NCI-H345 treated with DMSO at 0.1 percent for 48 hours (cell line): ENCODE data around the gene TRIM74.
A peak's percentile ranks its signal among the peaks of the same experiment; 100 is the strongest.
"Not testable (repeated sequence)": the region's sequence is repeated elsewhere in the genome, so short reads cannot be mapped to it uniquely, and the experiment has no call there.

Experiments
- DNase-seq: peaks from one replicate; lab custom pipeline; 2025; ENCODE audit not compliant: unreplicated experiment; lab: John Stamatoyannopoulos, UW

TRIM74 gene

DNA sequence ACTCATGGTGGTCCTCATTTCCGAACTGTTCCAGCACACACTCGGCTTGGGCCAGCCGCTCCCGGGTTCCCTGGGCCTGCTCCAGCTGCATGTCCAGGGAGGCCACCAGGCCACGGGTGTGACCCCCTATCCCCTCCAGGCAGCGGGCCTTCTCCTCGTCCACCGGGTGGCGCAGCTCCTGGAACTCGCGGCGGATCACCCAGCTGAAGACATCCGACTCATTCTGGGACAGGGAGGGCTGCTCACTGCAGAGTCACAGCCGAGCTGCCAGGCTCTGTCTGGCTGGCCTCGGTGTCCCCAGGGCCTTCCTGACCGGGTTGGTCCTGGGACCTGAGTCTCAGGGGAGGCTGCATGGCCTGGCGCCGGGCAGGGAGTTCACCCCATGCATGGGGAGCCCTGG, 9.2 kb downstream of the TRIM74 start:
- not testable (repeated sequence) for DNase-seq

- not testable (repeated sequence) for DNase-seq
Observed at GRCh38 chr7:72954563-72955198, 14.6 kb downstream of the TRIM74 start.

DNA sequence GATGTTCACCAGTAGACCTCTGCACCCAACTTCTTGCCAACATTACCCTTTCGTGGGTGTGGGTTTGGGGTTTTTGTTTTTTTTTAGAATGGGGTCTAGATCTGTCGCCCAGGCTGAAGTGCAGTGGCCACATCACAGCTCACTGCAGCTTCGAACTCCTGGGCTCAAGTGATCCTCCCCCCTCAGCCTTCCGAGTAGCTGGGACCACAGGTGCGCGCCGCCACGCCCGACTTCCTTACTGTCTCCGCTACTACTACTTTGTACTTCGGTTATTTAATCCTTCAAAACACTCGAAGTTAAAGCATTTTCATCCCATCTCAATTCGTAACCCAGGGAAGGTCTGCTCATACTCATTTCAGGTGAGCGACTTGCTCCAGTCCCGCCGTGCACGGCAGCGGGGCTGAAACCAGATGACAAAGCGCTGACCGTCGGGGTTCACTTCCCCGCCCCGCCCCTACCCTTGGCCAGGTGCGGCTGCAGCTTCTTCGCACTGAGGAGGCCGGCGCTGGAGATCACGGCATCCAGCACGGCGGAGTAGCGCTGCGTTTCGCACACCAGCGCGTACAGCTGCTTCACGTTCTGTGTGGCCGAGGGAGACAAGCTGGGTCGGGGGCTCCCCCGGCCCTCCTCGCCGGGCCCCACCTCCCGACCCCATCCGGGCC, 15.2 kb downstream of the TRIM74 start:
- not testable (repeated sequence) for DNase-seq

DNA sequence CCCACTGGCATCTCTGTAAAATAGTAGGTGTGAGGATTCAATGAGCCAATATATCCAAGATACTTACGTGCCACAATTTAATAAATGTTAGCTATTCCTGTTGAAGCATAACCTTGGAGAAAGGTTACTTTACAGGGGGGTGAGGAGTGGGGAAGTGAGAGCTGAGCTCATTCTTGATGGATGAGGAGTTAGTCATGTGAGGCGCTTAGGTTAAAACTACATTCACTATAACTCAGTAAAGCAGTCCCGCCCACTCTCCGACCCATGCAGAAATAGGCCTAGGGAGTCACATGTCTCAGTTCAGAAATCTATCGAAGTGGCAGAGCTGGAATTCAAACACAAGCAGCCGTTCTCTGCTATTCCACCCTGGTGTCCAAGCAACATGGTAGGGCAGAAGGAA, 18.8 kb downstream of the TRIM74 start:
- DNase-seq: not testable (repeated sequence)

DNA sequence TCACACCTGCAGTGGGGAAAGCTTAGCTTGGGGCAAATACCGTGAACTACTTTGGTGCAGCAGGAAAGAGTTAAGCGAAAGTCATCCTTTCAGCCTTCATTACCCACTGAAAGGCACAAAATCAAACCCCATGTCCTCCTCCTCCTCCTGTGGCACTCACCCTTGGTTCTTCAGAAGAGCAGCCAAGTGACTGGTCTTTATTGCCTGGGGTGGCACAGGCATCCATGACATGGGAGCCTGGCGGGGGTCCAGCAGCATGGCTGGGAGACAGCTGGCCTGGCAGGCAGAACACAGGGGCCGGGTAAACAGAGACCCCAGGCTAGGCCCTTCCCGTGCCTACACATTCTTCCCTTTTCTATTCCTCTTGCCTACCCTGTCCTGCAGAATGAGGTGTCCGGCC, 19.6 kb downstream of the TRIM74 start:
- DNase-seq: not testable (repeated sequence)

DNA sequence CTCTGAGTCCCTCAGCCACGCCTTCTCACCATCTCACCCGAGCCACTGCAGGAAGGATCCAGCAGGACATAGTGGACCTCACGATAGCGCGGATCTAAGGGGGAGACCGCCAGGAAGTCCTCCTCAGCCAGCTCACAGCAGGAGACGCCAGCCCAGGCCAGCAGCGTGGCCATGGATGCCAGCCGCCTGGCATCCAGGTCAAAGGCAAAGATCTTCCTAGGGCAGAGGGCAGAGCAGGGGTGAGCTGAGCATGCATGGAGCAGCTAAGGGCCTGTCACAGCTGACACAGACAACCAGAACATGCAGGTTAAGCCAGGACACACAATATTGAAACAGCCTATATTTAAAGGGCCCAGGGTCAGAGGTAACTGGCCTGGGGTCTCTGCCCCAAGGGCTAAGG, 20.0 kb downstream of the TRIM74 start:
- not testable (repeated sequence) for DNase-seq

GRCh38 chr7:72948714-72949113, 20.6 kb downstream of the TRIM74 start:
- DNase-seq: not testable (repeated sequence)

GRCh38 chr7:72946130-72946745, 23.0 kb downstream of the TRIM74 start:
- DNase-seq: not testable (repeated sequence)

- not testable (repeated sequence) for DNase-seq
Observed at GRCh38 chr7:72945597-72945996, 23.7 kb downstream of the TRIM74 start.

GRCh38 chr7:72944937-72945336, 24.3 kb downstream of the TRIM74 start:
- DNase-seq: not testable (repeated sequence)

DNA sequence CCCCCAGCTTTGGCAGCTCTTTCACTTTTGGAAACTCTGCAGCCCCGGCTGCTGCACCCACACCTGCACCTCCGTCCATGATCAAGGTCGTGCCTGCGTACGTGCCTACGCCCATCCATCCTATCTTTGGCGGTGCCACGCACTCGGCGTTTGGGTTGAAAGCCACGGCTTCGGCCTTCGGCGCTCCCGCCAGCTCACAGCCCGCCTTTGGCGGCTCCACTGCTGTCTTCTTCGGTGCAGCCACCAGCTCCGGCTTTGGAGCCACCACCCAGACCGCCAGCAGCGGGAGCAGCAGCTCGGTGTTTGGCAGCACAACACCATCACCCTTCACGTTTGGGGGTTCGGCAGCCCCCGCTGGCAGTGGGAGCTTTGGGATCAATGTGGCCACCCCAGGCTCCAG, 26.3 kb downstream of the TRIM74 start:
- not testable (repeated sequence) for DNase-seq

GRCh38 chr7:72942022-72942705, 27.1 kb downstream of the TRIM74 start:
- not testable (repeated sequence) for DNase-seq

GRCh38 chr7:72928216-72928615, 41.0 kb downstream of the TRIM74 start:
- not testable (repeated sequence) for DNase-seq

DNA sequence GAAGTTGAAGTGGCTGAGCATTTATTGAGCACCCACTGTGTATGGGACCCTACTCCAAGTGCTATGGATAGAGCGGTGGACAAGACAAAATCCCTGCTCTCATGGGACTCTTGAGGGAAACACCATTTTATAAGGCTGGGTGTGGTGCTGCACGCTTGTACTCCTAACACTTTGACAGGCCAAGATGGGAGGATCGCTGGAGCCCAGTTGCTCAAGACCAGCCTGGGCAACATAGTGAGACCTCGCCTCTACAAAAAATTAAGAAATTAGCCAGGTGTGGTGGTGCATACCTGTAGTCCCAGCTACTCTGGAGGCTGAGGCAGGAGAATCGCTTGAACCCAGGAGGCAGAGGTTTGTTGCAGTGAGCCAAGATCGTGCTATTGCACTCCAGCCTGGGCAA, 41.5 kb downstream of the TRIM74 start:
- DNase-seq: not testable (repeated sequence)

GRCh38 chr7:72925546-72926120, 43.6 kb downstream of the TRIM74 start:
- no peak for DNase-seq

GRCh38 chr7:72924733-72925545, 44.3 kb downstream of the TRIM74 start, which contains the start of gene POM121:
TSS of gene POM121 (plus strand) at chr7:72925095. CDS start at chr7:72925122, 27 bp downstream.
- peak; percentile 42 for DNase-seq

- DNase-seq: no peak
Observed at GRCh38 chr7:72924386-72924732, 44.9 kb downstream of the TRIM74 start.

GRCh38 chr7:72919256-72919775, 50.0 kb downstream of the TRIM74 start:
- DNase-seq: no peak

DNA sequence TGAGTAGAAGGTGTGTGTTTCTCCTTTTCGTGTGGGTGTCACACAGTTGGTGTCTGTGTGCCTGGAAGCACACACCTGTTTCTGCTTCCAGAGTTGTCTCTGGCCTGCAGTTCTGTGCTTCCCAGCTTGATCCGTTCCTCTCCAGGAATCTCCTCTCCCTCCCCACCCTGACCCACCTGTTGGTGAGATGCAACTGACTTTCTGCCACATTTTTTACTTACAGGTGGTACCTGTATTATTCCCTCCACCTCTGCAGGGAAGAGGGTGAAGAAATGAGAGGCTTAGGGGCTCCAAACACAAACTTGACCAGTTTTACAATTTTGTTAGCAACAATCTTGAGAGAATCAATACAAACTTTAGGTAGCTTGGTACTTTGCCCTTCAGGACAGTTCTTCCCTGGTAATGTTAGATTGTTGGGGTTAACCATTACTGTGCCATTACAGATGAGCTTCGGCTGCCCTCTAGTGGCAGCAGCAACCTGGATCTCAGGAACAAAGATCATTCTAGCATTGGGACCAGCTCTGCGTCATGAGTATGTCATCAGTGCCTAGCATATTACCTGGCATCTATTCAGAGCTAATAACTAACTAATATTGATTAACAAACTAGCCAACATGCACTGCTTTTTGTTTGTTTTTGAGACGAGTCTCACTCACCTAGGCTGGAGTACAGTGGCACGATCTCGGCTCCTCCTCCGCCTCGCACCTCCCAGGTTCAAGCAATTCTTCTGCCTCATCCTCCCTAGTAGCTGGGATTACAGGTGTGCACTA, 54.3 kb downstream of the TRIM74 start:
- DNase-seq: peak; percentile 2
